ENCODE data around the gene LAMB4.

Gene LAMB4, protein sequence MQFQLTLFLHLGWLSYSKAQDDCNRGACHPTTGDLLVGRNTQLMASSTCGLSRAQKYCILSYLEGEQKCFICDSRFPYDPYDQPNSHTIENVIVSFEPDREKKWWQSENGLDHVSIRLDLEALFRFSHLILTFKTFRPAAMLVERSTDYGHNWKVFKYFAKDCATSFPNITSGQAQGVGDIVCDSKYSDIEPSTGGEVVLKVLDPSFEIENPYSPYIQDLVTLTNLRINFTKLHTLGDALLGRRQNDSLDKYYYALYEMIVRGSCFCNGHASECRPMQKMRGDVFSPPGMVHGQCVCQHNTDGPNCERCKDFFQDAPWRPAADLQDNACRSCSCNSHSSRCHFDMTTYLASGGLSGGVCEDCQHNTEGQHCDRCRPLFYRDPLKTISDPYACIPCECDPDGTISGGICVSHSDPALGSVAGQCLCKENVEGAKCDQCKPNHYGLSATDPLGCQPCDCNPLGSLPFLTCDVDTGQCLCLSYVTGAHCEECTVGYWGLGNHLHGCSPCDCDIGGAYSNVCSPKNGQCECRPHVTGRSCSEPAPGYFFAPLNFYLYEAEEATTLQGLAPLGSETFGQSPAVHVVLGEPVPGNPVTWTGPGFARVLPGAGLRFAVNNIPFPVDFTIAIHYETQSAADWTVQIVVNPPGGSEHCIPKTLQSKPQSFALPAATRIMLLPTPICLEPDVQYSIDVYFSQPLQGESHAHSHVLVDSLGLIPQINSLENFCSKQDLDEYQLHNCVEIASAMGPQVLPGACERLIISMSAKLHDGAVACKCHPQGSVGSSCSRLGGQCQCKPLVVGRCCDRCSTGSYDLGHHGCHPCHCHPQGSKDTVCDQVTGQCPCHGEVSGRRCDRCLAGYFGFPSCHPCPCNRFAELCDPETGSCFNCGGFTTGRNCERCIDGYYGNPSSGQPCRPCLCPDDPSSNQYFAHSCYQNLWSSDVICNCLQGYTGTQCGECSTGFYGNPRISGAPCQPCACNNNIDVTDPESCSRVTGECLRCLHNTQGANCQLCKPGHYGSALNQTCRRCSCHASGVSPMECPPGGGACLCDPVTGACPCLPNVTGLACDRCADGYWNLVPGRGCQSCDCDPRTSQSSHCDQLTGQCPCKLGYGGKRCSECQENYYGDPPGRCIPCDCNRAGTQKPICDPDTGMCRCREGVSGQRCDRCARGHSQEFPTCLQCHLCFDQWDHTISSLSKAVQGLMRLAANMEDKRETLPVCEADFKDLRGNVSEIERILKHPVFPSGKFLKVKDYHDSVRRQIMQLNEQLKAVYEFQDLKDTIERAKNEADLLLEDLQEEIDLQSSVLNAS (N-terminal part only)

DNA sequence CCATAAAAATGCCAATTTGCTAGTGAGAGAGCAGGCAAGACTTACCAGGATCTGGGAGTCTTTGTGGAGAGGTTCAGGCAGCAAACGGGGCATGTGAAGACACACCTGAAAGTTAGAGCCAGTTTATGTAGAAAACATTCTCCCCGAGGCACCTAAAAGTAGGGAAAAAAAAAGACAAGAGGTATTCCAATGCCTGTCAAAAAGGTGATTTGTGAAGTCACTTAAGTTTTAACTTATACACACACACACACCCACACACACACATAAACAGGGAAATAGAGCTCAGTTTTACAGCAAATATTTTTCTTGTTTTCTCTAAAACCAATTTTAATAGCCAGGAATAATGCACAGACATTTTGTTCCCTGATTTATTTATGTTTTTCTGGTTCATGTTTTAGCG lies at the start of gene LAMB4:
TSS of gene LAMB4 (minus strand) at position 101 of the 400 bp plus-strand sequence. CDS start 7,197 bp downstream, outside the sequence.
- DNase-seq: no peak

DNA sequence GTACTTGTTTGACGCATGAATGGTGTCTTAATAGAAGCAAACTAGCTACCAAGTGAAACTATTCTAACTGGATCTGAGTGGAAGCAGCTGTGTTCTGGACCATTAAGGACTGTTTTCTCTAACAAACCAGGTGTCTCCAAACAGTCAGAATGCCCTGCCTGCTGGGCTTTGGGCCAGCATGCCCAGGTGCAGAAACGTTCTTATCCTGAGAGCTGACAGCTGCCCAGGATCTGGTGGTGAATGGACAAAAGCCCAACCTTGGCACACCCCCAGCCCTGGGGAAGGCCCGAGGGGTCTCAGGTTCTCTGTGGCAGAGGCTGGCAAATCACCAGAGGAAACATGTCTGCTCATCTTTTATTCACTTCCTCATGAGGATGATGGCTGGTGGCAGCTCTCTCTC lies 48.2 kb upstream of the LAMB4 start:
- no peak for DNase-seq

DNA sequence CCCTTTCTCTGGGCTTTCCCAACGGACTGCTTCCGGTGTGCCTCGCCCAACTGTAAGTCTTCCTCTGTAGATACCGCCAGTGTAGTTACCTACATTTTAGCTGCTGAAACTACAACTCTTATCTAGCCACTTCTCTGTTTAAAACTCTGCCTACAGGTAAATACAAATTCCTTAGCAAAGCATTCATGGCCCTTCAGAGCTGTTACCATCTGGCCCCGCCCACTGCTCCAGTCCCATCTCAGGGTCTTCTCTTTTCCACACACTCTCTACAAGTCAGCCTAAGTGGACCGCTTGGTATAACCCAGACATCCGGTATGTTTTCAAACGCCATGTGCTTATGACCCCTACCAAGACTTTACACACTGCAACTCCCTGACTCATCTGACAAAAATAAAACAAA lies 41.0 kb upstream of the LAMB4 start:
- no peak for DNase-seq

DNA sequence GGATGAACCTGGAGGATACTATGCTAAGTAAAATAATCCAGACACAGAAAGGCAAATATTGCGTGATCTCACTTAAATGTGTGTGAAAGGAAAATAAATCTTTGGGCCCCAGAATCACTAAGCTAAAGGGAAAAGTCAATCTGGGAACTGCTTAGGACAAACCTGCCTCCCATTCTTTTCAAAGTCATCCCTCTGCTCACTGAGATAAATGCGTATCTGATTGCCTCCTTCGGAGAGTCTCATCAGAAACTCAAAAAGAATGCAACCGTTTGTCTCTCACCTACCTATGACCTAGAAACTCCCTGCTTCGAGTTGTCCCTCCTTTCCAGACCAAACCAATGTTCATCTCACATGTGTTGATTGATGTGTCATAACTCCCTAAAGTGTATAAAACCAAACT lies 40.1 kb upstream of the LAMB4 start:
- DNase-seq: no peak

DNA sequence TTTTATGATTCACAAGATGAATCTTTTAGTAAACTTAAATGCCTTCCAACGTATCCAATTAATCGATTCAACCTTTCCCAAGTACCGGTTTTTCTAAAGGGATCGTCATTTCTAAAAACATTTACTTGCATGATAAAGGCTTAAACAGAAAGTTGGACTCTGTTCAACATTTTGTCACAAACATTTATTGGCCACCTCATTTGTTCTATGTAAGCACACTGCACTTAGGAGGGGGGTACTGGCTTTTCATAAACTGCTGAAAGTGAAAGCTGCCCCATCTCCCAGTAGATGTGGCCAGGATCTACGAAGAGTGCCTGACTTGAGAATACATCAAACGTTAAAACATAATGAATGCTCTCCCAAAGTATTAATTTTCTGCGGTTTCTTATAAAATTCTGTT lies 37.3 kb upstream of the LAMB4 start:
- DNase-seq: no peak

DNA sequence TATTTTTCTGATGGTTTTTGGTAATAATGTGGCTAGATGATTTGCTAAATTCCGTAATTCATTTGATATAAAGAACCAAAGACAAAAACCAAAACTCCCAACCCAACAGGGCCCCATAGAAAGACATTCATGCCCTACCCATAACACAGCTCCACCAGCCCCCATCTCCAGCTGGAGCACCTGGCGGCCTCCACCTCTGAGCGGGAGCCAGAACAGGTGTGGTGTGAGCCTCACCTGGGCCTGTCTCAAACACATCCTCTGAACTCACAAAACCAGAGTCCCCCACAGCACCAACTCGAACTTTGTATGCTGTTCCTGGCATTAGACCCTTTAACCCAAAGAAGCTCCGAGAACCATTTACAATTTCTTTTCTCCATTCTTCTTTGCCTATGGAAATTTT lies 36.5 kb upstream of the LAMB4 start:
- DNase-seq: no peak

DNA sequence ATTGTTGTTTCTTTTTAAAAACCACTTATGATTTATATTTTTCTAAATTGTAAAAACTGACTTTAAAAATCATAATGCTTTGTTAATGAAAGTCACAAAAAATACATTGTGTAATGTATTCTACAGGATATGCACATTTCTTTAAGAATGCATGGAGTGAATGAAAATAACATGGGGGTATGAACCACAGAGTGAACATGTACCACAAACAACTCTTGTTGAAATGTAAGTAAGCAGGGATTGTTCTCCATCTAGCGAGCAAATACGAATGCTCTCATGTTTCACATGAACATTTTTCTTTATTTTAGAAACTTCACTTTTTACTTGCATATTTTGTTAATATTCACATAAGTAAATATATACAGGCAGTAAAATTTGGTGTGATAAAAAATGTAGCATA lies 35.6 kb upstream of the LAMB4 start:
- no peak for DNase-seq

DNA sequence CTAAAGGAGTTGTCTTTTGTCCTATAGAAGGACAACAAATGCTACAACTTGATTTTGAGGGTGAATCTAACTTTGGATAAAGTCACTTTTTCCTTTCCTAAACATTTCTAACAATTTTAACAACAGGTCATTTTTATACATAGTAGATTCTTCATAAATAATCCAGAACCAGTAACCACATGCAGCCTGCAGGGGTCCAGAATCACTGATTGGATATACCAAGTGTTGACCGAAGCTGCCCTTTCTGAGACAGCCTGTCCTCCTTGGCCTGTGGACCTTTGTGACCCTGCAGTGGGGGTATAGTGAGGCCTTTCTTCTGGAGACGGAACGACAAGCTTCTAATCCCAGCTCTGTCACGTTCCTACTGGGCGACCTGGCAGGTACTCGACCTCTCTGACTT lies 34.8 kb upstream of the LAMB4 start:
- no peak for DNase-seq

DNA sequence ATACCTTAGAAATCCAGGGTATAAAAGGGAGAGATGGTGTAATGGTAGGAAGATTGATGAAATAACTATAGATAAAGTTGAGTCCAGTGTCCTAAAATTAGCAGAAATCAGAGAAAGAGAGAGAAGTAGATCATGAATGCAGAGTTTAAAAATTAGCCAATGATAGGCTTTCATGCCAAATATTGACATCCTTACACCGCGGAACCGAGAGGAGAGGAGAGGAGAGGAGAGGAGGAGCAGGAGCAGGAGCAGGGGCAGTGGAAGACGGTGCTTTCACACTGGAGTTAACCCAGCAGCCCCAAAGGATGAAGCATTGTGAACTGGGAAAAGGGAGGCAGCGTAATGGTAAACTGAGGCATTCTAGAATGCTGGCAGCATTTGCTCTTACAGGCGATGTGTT lies 34.2 kb upstream of the LAMB4 start:
- no peak for DNase-seq

DNA sequence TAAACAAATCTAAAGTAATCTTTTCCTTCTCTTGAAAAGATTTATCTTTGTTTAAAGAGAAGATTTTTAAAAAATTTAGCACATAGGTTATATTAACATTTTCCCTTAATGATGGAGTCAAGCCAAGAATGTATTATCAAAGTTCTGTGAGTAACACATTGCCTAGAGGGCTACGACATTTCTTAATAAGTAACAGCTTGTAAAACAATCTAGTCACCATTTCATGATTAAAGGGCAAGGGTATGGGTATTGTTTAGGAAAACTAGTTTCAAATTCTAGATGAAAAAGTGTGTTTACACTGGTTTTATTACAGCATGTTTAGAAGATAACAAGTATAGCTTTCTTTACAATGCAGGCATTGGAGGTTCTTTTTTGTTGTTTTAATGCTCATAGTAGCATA lies 28.6 kb upstream of the LAMB4 start:
- no peak for DNase-seq

DNA sequence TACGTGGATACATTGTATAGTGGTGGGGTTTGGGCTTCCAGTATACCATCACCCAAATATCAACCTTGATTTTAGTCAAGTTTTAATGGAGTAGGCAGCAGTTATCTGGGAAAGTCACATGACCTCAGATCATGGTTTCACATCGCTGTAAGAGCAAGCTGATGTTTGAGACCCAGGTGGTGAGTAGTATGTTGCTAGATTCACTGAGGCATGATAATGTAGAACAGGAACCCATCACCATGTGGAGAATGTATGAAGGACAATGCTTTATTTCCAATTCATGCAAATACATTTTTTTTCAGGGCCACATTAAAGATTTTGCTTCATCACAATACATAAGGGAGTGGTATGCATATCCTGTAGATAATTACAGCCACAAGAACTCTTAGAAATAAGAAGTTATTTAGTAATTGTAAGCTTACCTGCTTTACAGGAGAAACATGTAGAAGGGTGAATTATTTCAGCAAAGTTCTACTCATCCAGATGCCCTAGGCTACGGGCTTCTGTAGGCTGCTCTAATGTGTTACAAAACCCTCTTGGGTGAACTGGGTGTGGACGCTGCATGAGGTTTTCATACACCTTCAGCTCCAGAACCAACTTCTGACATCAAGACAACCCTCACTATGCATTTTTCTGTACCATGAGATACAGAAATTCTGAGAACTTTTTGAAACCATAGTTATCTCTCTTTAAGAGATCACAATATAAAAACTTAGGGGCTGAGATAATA lies 27.6 kb upstream of the LAMB4 start:
- DNase-seq: no peak

DNA sequence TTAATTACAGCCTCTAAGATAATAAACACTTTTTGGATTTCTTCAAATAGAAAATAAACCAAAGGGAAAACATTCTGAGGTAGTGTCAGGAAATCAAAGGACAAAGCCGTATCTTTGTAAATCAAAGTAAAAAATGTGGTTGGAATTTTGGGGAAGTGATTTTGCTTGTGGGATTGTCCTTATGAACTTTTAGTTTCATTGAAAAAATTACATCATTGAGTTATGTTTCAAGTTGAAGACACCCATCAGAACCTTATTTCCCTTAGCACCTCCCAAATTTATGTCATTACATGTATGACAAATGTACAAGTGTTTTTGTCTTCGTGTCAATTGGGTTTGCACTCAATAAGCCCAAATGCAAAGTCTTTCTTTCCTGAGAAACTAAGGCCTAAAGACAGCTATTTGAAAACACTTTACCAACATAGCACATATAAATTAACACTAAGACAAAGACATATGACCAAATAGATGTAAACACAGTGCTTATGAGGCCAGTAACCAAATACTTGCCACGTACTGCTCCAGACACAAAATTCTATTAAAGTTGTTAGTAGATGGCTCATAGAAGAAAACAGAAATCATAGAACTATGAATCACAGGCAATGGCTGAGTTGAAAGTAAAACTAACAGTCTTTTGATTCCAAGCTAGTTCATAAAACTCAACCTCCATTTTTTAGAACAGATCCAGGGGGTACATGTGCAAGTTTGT lies 26.9 kb upstream of the LAMB4 start:
- no peak for DNase-seq

DNA sequence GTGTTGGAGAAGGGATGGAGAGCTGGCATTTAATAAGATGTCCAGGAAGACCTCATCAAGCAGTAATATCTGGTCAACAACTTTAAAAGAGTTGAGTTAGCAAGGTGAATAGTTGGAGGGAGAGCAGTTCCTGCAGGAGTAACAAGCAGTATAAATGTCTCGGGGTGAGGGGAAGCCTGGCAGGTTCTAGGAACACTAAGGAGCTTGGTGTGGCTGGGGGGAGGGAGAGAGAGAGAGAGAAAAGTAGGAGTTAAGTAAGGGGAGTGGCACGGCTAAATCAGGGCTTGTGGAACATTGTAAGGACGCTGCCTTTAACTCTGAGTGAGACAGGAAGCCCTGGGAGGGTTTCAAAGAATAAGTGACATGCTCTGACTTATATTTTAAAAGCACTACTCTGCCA lies 22.0 kb upstream of the LAMB4 start:
- no peak for DNase-seq

DNA sequence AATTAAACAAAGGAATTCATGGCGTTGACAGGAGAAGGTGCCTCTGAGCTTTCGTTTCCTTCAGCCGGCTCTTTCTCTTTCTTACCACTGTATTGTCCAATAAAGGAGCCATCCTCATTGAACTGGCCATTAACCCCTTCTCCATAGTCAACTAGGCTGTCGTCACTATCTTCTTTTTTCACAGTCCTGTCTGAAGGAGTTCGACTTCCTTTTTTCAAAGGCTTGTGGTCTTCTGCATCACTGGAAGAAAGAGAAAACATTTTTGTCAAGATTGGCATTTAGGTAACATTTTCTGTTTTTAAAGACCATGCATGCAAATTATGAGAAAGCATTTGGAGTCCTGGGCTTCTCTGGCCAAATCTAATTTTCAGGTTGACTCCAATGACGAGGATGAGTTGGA lies 19.7 kb upstream of the LAMB4 start:
- no peak for DNase-seq

DNA sequence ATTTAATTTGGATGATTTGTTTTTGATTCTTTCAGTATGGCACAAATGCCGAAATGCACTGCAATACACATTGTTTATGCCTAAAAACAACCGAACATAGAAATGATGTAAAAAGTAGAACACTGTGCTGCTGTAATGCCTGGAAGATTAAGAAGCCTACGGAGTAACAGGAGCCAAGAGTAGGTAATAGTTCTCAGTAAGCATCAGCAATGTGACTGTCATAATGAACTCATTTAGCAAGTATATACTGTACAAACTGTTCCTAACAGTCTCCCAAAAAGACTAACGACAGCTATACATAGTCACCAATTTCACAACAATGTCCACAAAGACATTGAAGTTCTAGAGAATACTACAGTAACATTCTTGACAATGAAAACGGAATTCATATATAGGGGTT lies 19.0 kb upstream of the LAMB4 start:
- DNase-seq: no peak

DNA sequence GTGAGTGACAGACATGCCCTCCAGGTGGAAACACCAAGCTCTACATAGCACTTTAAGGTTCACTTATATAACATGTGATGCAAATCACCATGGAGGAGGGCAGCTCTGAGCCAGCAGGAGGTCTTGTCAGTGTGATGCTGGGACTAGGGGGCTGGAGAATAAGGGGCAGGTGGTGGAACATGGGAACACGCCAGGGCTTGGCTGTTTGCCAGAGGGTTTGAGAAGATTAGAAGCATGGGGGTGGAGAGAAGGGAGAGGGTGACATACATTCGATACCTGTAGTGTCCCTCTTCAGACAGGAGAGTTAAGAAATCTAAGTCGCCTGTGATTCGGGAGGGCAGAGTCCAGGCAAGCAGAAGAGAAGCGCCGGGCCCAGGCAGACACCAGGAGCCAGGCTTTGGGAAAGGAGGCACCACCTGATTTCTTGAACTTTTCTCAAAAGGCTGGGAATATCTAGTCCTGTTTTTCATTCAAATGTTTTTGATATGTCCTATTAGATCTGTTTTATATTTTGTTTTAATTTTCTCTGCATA lies 16.9 kb upstream of the LAMB4 start:
- no peak for DNase-seq

DNA sequence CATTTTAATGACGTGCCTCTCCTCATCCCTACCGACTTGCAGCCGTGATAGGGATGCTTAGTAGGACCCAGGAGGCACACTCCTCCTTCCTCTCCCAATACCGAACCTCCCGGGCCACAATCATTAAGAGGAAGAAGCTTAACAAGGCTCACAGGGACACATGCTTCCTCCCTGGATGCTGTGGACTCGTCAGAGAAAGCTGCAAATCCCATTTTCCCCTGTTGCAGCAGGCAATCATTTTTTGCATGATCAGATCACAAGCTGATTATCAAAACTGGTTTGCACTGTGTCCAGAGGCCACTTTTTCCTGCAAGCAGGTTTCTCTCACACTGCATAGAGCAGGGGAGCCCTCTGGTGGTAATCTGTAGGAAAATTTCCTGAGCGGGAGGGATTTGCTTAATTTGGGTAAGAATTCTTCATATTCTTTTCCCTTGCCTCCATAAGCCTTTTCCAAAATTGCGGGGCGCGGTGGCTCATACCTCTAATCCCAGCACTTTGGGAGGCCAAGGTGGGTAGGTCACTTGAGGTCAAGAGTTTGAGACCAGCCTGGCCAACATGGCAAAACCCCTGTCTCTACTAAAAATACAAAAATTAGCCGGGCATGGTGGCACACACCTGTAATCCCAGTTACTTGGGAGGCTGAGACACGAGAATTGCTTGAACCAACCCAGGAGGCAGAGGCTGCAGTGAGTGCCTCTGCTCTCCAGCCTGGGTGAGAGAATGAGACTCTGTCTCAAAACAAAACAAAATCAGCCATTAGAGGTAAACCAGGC lies 16.1 kb upstream of the LAMB4 start:
- no peak for DNase-seq

DNA sequence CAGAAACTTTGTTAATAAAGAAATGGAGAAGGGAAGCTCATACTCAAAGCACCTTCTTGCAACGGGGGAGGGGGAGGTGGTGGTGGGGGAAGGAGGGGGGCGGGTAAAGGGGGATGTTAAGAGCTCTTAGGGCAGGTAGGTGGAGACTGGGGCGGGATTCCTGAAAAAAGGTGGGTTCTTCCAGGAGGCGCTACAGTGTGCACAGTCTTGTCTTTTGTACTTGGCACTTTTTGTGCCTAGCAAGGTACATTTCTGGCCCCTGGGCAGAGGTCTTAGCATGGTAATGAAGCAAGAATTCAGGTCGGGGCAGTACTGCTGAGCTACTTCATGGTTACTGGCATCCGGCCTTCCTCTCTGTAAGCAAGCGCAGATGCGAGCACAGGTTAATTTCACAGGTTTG lies 15.2 kb upstream of the LAMB4 start:
- DNase-seq: no peak

DNA sequence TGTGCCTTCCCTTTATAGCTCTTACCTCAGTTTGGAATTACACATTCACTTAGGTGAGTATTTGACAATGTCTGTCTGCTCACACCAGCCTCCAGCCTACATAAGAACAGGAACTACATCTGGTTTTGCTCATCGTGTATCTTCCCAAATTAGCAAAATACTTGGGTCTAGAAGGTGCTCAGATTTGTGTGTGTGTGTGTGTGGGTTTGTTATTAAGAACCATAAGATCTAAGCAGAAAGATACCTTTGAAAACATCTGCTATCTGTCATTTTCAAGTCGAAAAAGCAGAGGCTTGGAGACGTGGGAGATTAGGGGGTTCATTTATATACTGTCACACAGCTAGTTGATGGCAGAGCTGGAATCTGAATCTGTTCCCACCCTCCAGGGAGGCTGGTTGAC lies 14.8 kb upstream of the LAMB4 start:
- no peak for DNase-seq

DNA sequence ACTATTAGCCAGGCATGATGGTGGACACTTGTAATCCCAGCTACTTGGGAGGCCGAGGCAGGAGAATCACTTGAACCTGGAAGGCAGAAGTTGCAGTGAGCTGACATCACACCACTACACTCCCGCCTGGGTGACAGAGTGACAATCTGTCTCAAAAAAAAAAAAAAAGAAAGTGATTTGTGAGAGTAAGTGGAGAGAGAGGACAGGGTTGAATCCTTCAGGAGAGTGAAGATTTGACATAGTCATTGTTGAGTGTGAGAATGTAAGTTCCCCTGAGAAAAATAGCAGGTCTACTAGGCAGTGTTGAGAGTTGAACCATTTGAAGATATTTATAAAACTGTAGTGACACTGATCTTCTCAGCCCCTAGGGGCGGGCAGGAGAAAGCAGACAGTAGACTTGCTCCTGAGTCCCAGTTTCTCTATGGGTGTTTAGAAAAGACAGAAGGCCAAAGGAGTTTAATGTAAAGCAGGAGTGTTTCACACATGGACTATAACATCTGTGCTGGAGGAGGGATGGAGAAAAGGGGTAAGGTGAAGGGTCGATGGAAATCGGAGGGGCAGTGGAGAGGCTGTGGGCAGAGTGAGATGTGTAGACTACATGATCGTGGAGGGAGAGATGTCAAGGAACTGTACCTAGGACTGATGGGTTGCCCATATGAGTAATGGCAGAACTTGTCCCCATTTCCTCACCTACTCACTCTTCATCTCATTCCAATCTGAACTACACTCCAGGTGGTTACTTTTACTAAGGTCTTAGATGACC lies 13.7 kb upstream of the LAMB4 start:
- DNase-seq: no peak
